Spinal cord (tissue), 10 donors: ENCODE measurements around the gene PARL. TPM values are rescaled to one million over a fixed set of nuclear protein-coding genes. Genes with fewer than 3 reads are reported as not detected.
A peak's percentile ranks its signal among the peaks of the same experiment; 100 is the strongest.

ENCODE experiments used
- DNase-seq, 6 donors: peaks; one replicate each; pipeline versions ENCODE4 v3.0.0 to v3.0.0-alpha.2; 2013 to 2015; ENCODE audit warnings: low spot score in 6 of 6, low read depth in 4 of 6
- H3K27ac ChIP-seq: one replicate; pipeline ENCODE4 v1.5.1; 2013; ENCODE audit warnings: low read depth, low read length, control low read depth
- H3K27me3 ChIP-seq: one replicate; pipeline ENCODE4 v1.6.1; 2013; ENCODE audit warnings: low read length; ENCODE audit not compliant: control insufficient read depth, insufficient read depth
- H3K36me3 ChIP-seq: one replicate; pipeline ENCODE4 v1.6.1; 2013; ENCODE audit warnings: low read length; ENCODE audit not compliant: control insufficient read depth, insufficient read depth
- H3K4me1 ChIP-seq: one replicate; pipeline ENCODE4 v1.6.1; 2013; ENCODE audit warnings: low read length; ENCODE audit not compliant: control insufficient read depth, insufficient read depth
- H3K4me3 ChIP-seq: one replicate; pipeline ENCODE4 v1.5.1; 2013; ENCODE audit warnings: low read depth, low read length, control low read depth
- H3K9me3 ChIP-seq: one replicate; pipeline ENCODE4 v1.6.1; 2013; ENCODE audit warnings: low read length; ENCODE audit not compliant: control insufficient read depth, insufficient read depth
- WGBS: methylation state at CpG from one replicate; pipeline ENCODE4 v1.1.5; 2013; ENCODE audit warnings: missing lambda C conversion rate; ENCODE audit not compliant: insufficient coverage; 5-methylcytosine and 5-hydroxymethylcytosine counted together
- polyA plus RNA-seq, 2 donors: library from polyadenylated mRNA; unstranded; fragments of 120-200 nt; gene quantifications; one replicate each; pipeline ENCODE4 v1.2.1, GENCODE V29; 2013; ENCODE audit not compliant: insufficient read length in 2 of 2
- total RNA-seq, 2 donors: library from RNA; depleted of rRNA in 1 of 2; stranded (reverse); fragments of 120-200 nt in 1 of 2; fragments of >200 nt in 1 of 2; gene quantifications; one replicate each; pipeline versions ENCODE4 v1.2.3 to v1.2.4, GENCODE V29; 2013 to 2014
- donor health status: healthy.

The PARL gene
- total and polyA plus RNA-seq, 4 donors = 22.6 to 46.6 (median 41.9) TPM

GRCh38 chr3:183815563-183815940 is 69.1 kb downstream of the PARL start:
- Histone ChIP-seq H3K9me3 (no peaks in the 10 kb centered on the region), H3K36me3 (peaks cover 76% of the 10 kb centered on the region), H3K27ac (no peak overlapping the region), H3K27me3 (no peaks in the 10 kb centered on the region), H3K4me3 (no peak overlapping the region), H3K4me1 (peaks cover 26% of the 10 kb centered on the region)
- no peak for DNase-seq
- WGBS = 94% methylated on average over 3 of the region's 9 CpGs

DNA sequence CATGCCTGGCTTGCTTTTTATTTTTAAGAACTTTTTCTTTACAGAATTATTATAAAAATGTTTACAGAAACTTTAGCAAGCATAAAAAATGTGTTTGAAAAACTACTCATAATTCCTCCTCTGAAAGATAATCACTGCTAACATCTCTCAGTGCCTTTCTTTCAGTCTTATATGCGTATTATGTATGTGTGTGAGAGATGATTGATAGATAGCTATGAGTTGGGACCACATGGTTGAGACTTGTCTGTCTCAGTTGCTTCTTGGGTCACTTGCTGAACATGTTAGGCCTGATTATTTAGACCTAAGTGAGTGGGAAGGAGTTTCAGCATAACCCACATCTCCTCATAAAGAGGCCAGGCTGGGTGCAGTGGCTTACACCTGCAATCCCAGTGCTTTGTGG is 70.4 kb downstream of the PARL start:
- WGBS = no CpG with 5 or more reads among the region's 1 CpG

DNA sequence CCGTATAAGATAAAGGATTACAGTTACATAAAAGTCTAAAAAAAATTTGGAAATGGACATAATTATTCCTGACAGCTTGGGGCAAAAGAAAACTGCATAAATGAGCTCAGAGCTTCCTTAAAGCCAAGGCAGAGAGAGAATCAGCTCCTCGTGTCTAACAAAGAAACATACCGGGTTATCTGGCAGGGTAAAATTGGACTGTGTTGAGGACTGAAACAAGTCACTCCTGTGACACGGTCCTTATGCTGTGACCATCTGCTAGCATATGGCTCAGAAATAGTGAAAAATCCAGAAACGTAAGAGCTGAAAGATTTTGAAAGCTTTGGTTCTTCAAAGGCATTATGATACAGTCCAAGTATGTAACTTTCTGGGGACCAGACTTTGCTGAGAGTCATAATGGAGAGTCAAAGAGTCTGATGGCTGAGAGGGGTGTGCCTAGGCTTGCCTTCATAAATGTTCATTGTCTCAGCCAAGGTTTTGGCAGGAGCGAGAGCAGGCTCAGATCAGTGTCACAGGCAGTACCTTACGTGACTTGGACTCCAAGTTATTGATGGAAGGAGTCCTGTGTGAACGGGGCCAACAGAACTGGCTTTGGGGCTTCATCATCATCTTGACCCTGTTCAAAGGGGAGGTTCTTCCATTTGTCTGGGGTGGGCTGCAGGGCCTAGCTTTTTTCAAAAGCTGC is 71.8 kb downstream of the PARL start:
- 80% methylated on average over 7 of the region's 8 CpGs for WGBS
- peak in 2 of 6 donors; percentile 18 to 94 for DNase-seq
- Histone ChIP-seq H3K27ac (no peak overlapping the region), H3K9me3 (no peaks in the 10 kb centered on the region), H3K4me1 (peaks cover 3% of the 10 kb centered on the region), H3K4me3 (no peak overlapping the region), H3K36me3 (peaks cover 75% of the 10 kb centered on the region), H3K27me3 (no peaks in the 10 kb centered on the region)

More for the DNA sequence above, 70.4 kb downstream of the PARL start:
- H3K36me3 ChIP-seq = peaks cover 78% of the 10 kb centered on the region
- DNase-seq = no peak
- H3K9me3 ChIP-seq = no peaks in the 10 kb centered on the region
- peaks cover 16% of the 10 kb centered on the region for H3K4me1 ChIP-seq
- no peak overlapping the region for H3K27ac ChIP-seq
- no peaks in the 10 kb centered on the region for H3K27me3 ChIP-seq
- H3K4me3 ChIP-seq = no peak overlapping the region

DNA sequence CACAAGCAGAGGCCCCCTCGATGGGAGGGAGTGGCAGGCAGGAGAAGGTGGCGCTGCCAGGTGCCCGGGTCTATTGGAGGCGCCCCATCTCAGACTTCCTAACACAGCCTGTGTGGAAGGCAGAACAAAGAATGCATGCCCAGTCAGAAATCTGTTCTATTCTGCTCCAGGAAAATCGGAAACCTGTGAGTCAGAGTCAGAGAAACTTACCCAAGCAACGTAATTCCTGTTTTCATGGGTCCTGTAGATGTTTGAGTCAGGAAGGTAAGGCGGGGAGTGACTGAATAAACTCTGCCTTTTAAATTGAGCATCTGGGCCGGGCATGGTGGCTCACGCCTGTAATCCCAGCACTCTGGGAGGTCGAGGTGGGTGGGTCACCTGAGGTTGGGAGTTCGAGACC is 73.0 kb downstream of the PARL start:
- no peaks in the 10 kb centered on the region for H3K4me1 ChIP-seq
- no peak for DNase-seq
- no peak overlapping the region for H3K27ac ChIP-seq
- WGBS = 85% methylated on average over 6 of the region's 11 CpGs
- H3K4me3 ChIP-seq = no peak overlapping the region
- no peaks in the 10 kb centered on the region for H3K27me3 ChIP-seq
- H3K36me3 ChIP-seq = peaks cover 73% of the 10 kb centered on the region
- H3K9me3 ChIP-seq = no peaks in the 10 kb centered on the region

- peaks cover 67% of the 10 kb centered on the region for H3K36me3 ChIP-seq
- H3K27me3 ChIP-seq = no peaks in the 10 kb centered on the region
- no peak for DNase-seq
- H3K9me3 ChIP-seq = no peaks in the 10 kb centered on the region
- WGBS = 98% methylated on average over 19 of the region's 24 CpGs
- H3K27ac ChIP-seq = no peak overlapping the region
- no peaks in the 10 kb centered on the region for H3K4me1 ChIP-seq
- H3K4me3 ChIP-seq = no peak overlapping the region
Observed at GRCh38 chr3:183810643-183811594, 73.8 kb downstream of the PARL start.

DNA sequence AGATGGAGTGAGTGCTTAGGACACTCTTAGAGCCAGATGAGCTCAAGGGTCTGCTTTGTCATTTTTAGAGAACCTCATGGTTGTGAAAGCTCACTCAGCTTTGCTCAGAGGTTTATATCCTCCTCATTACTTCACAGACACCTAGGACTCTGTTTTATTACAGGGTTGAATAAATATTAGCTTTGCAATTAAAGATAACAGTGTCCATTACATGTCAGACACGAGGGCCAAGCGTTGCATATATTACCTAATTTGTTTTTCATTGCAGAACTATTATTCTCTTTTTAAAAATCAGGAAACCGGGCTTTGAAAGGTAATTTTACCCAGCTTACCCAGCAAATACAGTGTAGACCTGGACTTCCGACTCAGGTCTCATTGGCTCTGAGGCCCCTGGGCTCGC is 75.4 kb downstream of the PARL start:
- WGBS = 94% methylated on average over 3 of the region's 5 CpGs
- no peak for DNase-seq
- Histone ChIP-seq H3K27me3 (no peaks in the 10 kb centered on the region), H3K27ac (no peak overlapping the region), H3K4me3 (no peak overlapping the region), H3K4me1 (no peaks in the 10 kb centered on the region), H3K9me3 (no peaks in the 10 kb centered on the region), H3K36me3 (peaks cover 66% of the 10 kb centered on the region)

GRCh38 chr3:183808355-183808754 is 76.3 kb downstream of the PARL start:
- H3K27me3 ChIP-seq = no peaks in the 10 kb centered on the region
- no peaks in the 10 kb centered on the region for H3K4me1 ChIP-seq
- no peak overlapping the region for H3K27ac ChIP-seq
- WGBS = 98% methylated on average over 8 of the region's 11 CpGs
- H3K36me3 ChIP-seq = peaks cover 73% of the 10 kb centered on the region
- H3K4me3 ChIP-seq = no peak overlapping the region
- no peak for DNase-seq
- H3K9me3 ChIP-seq = no peaks in the 10 kb centered on the region

DNA sequence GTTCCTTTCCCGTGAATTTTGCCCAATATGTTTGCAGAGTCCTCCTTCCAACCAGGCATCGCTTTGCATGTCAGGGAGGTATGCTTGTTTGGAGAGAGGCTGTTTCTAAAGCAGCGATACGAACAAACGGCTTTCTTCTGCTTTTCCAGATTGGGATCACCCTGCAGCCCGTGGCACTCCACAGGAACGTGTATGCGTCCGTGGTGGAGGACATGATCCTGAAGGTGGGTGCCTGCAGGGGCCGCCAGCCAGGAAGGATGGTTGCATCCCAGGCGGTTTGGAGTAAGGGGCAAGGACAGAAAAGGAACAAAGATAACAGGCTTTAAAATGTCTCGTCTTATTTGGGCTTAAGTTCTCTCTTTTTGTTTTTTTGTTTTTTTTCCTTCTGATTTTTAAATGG is 76.8 kb downstream of the PARL start:
- Histone ChIP-seq H3K4me3 (no peak overlapping the region), H3K27ac (no peak overlapping the region), H3K4me1 (no peaks in the 10 kb centered on the region), H3K9me3 (no peaks in the 10 kb centered on the region), H3K36me3 (peaks cover 76% of the 10 kb centered on the region), H3K27me3 (no peaks in the 10 kb centered on the region)
- DNase-seq = no peak
- WGBS = 93% methylated on average over 11 of the region's 12 CpGs

DNA sequence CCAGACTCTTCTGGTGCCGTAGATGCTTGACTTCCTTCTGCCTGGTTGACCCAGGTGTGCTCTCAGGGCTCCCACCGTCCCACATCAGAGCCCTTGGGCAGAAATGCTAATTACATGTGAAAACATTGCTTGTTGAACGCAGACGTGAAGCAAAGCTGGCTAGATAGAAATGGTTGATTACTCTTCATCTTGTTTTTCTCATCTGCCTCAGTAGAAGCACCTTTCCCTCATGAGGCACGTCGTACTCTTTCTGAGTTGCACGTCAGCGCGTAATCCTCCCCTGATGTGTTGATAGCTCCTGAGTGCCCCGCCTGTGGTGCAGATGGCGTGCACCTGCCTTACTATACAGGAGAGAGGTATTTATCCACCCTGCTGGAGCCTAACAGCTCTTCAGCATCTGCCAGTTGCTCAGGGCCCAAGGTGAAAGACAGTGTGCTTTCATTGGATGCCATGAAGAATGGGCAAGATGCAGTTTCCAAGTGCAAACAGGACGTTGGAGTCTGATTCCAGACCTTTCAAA is 77.4 kb downstream of the PARL start:
- H3K9me3 ChIP-seq = no peaks in the 10 kb centered on the region
- H3K4me1 ChIP-seq = no peaks in the 10 kb centered on the region
- H3K27ac ChIP-seq = no peak overlapping the region
- DNase-seq = peak in 1 of 6 donors; percentile 32
- WGBS = 91% methylated on average over 9 of the region's 12 CpGs
- no peaks in the 10 kb centered on the region for H3K27me3 ChIP-seq
- peaks cover 80% of the 10 kb centered on the region for H3K36me3 ChIP-seq
- no peak overlapping the region for H3K4me3 ChIP-seq
